Epithelial cell of prostate (primary cell): ENCODE measurements around the gene ZNF232.
"Not testable (repeated sequence)": the region's sequence is repeated elsewhere in the genome, so short reads cannot be mapped to it uniquely, and the experiment has no call there.

Experiments used
- DNase-seq: peaks from one replicate; pipeline ENCODE4 v3.0.0-alpha.2; 2011; ENCODE audit warnings: low read depth, low spot score
- H3K27ac ChIP-seq: fragments of 450-650 bp; 2 replicates; pipeline ENCODE4 v1.5.1; 2017; ENCODE audit warnings: mild to moderate bottlenecking

The ZNF232 gene

DNA sequence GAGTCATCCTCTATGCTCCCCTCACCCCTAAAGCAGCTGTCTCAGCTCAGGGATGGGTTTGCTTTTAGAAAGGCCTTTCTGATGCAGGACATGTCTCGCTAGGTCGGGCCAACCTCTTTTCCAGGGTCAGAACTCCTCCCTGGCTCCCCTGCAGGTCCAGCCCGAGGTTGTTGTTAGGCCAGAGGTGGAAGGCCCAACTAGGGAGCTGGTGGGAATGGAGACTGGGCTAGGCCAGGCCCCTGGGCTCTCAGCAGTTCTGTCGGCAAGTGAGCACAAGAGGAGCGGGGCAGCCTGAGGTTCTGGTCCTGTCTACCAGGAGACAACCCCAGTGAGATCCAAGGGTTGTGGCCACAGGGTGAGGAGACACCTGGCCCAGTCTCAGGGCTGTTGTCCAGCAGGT lies 19.0 kb upstream of the ZNF232 start:
- H3K27ac ChIP-seq, DNase-seq: not testable (repeated sequence)

GRCh38 chr17:5130261-5130660 lies 18.6 kb upstream of the ZNF232 start:
- H3K27ac ChIP-seq, DNase-seq: not testable (repeated sequence)

GRCh38 chr17:5129770-5130169 lies 18.1 kb upstream of the ZNF232 start:
- not testable (repeated sequence) for DNase-seq, H3K27ac ChIP-seq

GRCh38 chr17:5128905-5129535 lies 17.3 kb upstream of the ZNF232 start:
- H3K27ac ChIP-seq: no peak overlapping the region
- no peak for DNase-seq

DNA sequence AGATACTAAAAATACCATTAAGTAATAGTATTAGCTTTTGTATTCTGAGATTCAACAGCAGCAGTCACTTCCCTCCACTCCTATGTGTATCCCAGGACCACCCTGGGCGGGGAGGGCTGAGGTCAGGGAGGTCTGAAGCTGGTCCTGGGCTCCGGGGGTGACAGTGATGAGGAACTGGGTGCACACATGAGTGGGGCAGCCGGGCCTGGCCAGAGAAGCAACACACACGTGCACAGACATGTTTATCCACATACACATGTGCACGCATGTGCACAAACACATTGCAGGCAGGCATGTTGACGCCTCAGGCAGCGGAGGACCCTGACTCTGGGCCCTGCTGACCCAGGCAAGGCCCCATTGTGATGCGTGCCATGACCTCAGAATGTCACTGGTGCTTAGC lies 16.7 kb upstream of the ZNF232 start:
- H3K27ac ChIP-seq, DNase-seq: not testable (repeated sequence)

DNA sequence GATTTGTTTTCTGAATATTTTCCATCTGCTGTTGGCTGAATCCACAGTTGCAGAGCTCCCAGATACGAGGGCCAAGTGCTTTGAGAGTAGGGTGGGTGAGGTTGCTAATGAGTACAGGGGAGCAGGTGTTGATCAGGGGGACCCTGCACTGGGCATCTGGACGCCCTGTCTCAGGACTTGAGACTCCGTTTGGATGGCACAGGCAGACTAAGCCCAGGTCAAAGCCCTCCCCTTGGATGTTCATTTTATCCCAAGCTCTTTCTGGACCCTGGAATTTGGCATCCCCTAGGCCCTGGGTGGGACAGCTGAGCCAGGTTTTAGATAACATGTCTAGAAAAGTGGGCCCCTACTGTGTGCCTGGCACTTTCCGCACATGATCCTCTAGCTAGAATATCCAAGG lies 16.2 kb upstream of the ZNF232 start:
- no peak for DNase-seq
- H3K27ac ChIP-seq: no peak overlapping the region

GRCh38 chr17:5126719-5127488 lies 15.2 kb upstream of the ZNF232 start:
- H3K27ac ChIP-seq: no peak overlapping the region
- no peak for DNase-seq

DNA sequence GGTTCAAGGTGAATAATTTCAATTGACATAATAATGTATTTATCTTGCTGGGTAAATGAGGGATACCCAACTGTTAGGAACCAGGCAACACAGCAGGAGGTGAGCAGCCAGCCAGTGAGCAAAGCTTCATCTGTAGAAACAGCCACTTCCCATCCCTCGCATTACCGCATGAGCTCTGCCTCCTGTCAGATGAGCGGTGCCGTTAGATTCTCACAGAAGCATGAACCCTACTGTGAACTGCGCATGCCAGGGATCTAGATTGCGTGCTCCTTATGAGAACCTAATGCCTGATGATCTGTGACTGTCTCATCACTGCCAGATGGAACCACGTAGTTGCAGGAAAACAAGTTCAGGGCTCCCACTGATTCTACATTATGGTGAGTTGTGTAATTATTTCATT lies 13.2 kb upstream of the ZNF232 start:
- not testable (repeated sequence) for H3K27ac ChIP-seq, DNase-seq

DNA sequence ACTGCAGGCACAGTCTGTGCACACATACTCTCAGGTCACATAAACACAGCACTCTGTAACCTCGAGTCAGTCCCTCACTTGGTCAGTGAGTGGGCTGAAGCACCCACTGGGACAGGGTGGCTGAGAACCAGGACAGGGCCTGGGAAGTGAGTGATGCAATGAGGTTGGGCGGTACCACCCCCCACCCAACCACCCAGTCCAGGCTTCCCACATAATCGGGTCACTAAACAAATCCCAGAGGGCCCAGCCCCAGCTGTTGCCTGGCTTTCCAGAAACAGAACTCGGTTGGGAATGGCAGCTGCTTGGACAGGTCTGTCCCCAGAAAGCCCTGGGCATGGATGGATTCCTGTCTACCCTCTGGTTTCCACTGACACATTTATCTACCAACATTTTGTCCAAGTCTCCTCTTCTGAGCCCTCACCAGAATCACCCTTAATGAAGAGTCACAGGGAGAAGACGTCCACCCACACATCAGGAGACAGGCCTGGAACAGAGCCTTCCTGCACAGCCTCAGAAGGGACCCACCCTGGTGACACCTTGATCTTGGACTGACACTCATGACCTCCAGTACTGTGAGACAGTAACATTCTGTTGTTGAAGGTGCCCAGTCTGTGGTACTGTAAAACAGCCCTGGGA lies 12.6 kb upstream of the ZNF232 start:
- DNase-seq: not testable (repeated sequence)

DNA sequence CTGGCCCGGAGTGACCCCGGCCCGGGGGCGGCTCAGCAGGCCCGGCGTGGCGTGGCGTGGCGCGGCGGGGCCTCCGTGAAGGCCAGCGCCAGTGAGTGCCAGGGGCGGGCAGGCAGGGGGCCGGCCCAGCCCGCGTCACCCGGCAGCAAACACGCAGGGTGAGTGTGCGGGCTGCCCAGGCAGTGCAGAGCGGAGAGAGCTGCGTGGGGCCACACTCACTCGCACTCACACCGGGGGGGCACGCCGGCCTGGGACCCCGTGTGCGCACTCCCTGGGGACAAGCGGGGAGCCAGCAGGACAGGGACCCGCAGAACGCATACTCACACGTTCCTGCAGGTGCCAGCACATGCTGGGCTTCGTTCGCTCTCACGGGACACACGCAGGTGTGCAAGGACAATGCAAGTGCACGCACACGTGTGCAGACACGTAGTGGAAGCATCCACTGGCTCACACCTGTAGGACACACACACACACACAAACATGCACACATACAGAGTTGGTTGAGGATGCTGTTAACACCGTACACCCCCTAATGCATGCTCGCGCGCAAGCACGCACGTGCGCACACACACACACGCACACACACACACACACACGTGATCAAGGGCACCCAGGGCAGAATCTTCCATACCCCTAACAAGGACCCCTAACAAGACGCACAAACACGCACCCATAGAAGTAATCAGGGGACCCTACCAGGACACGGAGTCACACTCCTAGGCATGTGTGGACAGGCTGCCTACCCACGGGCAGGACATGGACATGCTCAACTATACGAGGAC lies 11.9 kb upstream of the ZNF232 start:
- no peak overlapping the region for H3K27ac ChIP-seq

More for the DNA sequence above, 12.6 kb upstream of the ZNF232 start:
- H3K27ac ChIP-seq: not testable (repeated sequence)

DNA sequence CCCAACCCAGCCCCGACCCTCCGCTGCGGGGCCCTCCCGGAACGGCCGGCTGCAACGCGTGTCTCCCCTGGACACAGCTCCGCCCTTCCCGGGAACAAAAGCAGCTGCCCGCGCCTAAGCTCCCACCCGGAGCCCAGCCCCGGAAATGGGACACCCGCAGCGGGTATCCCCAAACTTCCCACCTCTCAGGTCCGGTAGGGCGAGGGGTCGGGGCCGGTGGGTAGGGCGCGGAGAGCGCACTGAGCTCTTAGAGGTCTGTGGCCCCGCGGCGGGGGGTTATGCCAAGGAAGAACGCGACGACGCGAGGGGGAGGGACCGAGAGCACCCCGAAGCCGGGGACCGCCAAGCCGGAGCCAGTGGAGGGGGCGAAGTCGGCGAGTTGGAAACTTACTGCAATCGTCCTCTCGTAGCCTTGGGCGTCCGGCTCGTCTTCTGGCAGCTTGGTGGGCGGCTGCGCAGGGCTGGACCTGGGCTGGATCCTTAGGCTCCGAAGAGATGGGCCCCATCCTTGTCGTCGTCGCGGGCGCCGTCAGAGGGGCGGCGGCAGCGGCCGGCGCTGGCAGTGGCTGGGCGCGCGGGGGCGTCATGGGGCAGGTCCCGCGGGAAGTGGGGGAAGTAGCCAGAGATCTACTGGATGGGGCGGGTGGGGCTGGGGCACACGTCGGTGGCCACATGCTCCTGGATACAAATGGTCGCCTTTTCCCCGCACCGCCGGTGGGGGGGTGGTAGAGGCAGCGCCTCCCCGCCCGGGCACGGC lies 11.1 kb upstream of the ZNF232 start:
- no peak for DNase-seq
- no peak overlapping the region for H3K27ac ChIP-seq

More for the DNA sequence above, 11.9 kb upstream of the ZNF232 start:
- DNase-seq: no peak

DNA sequence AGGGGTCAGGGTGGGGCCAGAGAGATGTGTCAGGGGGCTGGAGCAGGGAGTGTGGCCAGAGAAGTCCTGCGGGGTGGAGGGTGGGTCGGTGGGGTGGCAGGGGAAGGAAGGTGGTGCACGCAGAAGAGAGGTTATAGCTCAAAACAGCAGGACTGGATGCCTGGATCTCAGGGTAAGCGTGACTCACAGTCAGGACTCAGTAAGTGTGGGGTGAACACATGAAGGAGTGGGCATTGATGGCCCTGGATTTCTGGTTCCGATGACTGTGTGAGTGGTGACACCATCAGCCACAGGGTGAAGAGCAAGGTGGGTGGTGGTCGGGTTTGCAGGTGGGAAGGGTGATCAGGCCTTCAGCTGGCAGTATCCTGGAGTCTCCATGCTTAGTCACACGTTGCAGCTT lies 10.4 kb upstream of the ZNF232 start:
- not testable (repeated sequence) for DNase-seq, H3K27ac ChIP-seq

- H3K27ac ChIP-seq: no peak overlapping the region
- no peak for DNase-seq
Measured at GRCh38 chr17:5121186-5121841, 9.6 kb upstream of the ZNF232 start.

GRCh38 chr17:5120436-5121185 lies 8.9 kb upstream of the ZNF232 start:
- DNase-seq, H3K27ac ChIP-seq: not testable (repeated sequence)

GRCh38 chr17:5120036-5120435 lies 8.4 kb upstream of the ZNF232 start:
- H3K27ac ChIP-seq: no peak overlapping the region
- no peak for DNase-seq

GRCh38 chr17:5118219-5118618 lies 6.5 kb upstream of the ZNF232 start:
- H3K27ac ChIP-seq: no peak overlapping the region
- no peak for DNase-seq

GRCh38 chr17:5115673-5116651 lies 4.3 kb upstream of the ZNF232 start, which contains the start of gene USP6:
Gene USP6, plus strand, starts transcription at chr17:5116032. Its CDS starts 14,336 bp downstream, at chr17:5130368.
- no peak within 1 kb of the TSS for H3K27ac ChIP-seq
- DNase-seq: no peak
